Peyer's patch (tissue), 4 donors: ENCODE data around the gene MACROD2. TPM values are rescaled to one million over a fixed set of nuclear protein-coding genes. Genes with fewer than 3 reads are reported as not detected.

Experiments used
- DNase-seq, 3 donors: peaks; one replicate each; pipeline ENCODE4 v3.0.0-alpha.2; 2017 to 2019
- H3K27ac ChIP-seq, 4 donors: fragments of 200-600 bp; sonication (generic); one replicate each; pipeline ENCODE4 v1.5.1; 2016 to 2019
- H3K27me3 ChIP-seq, 2 donors: fragments of 200-600 bp; sonication (generic); one replicate each; pipeline ENCODE4 v1.5.1; 2019
- H3K36me3 ChIP-seq, 3 donors: fragments of 200-600 bp; sonication (generic); one replicate each; pipeline ENCODE4 v1.5.1; 2016 to 2019
- H3K4me1 ChIP-seq, 4 donors: fragments of 200-600 bp; sonication (generic); one replicate each; pipeline ENCODE4 v1.5.1; 2016 to 2019
- H3K4me3 ChIP-seq, 4 donors: fragments of 200-600 bp; sonication (generic); 1 replicate in 3 of 4; 2 replicates in 1 of 4; pipeline ENCODE4 v1.5.1; 2016 to 2019; ENCODE audit warnings: mild to moderate bottlenecking in 1 of 4
- H3K9me3 ChIP-seq, 4 donors: fragments of 200-600 bp; sonication (generic); one replicate each; pipeline ENCODE4 v1.5.1; 2016 to 2019; ENCODE audit warnings: mild to moderate bottlenecking in 1 of 4
- POLR2A ChIP-seq, 2 donors: fragments of 450-650 bp; IDR thresholded peaks; one replicate each; pipeline ENCODE4 v1.5.1; 2017; ENCODE audit warnings: antibody characterized with exemption in 2 of 2, mild to moderate bottlenecking in 2 of 2, moderate library complexity in 2 of 2
- total RNA-seq, 4 donors: library from RNA; depleted of rRNA; stranded (reverse); fragments of >200 nt; gene quantifications; one replicate each; pipeline ENCODE4 v1.1.0, GENCODE V29; 2016
- TF ChIP-seq, protein P1 (sequence below), 6 experiments: fragments of 450-650 bp in 4 of 6; fragments of 200-600 bp in 2 of 6; sonication (generic) in 1 of 6; IDR thresholded peaks; one replicate each; pipeline ENCODE4 v1.5.1; 2017 to 2019; ENCODE audit warnings: antibody characterized with exemption in 6 of 6, mild to moderate bottlenecking in 3 of 6, moderate library complexity in 1 of 6

MACROD2 gene
- total RNA-seq, 4 donors from 2014 or later, result 2.5 to 10.7 (median 6.5) TPM

DNA sequence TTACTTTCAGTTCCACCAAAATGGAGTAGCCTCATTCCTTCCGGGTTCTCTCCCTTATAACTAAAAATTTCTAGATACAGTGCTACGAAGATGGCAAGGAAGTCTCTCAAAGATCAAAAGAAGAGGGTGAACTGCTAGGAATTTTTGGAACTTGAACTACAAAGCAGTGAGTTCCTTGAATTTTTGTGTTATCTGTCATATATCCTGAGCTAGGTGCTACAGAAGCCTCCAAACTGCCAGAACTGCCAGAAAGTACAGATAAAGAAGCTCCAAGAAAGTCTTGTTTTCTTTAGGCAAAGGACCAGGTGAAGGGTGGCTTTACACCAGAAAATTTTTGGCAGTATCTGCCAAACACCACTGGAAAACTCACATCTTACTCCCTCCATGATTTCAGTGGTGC is 560.9 kb downstream of the MACROD2 start:
- DNase-seq, result no peak
- TF ChIP-seq POLR2A (IDR thresholded peaks at IDR 0.05), result no peak
- TF ChIP-seq, protein P1, sequence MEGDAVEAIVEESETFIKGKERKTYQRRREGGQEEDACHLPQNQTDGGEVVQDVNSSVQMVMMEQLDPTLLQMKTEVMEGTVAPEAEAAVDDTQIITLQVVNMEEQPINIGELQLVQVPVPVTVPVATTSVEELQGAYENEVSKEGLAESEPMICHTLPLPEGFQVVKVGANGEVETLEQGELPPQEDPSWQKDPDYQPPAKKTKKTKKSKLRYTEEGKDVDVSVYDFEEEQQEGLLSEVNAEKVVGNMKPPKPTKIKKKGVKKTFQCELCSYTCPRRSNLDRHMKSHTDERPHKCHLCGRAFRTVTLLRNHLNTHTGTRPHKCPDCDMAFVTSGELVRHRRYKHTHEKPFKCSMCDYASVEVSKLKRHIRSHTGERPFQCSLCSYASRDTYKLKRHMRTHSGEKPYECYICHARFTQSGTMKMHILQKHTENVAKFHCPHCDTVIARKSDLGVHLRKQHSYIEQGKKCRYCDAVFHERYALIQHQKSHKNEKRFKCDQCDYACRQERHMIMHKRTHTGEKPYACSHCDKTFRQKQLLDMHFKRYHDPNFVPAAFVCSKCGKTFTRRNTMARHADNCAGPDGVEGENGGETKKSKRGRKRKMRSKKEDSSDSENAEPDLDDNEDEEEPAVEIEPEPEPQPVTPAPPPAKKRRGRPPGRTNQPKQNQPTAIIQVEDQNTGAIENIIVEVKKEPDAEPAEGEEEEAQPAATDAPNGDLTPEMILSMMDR (IDR thresholded peaks at IDR 0.05), result no peak
- H3K4me1 ChIP-seq, result no peaks in the 10 kb centered on the region
- no peak overlapping the region for H3K27ac ChIP-seq
- H3K27me3 ChIP-seq, result no peaks in the 10 kb centered on the region
- no peaks in the 10 kb centered on the region for H3K36me3 ChIP-seq
- no peak overlapping the region for H3K4me3 ChIP-seq
- no peaks in the 10 kb centered on the region for H3K9me3 ChIP-seq

DNA sequence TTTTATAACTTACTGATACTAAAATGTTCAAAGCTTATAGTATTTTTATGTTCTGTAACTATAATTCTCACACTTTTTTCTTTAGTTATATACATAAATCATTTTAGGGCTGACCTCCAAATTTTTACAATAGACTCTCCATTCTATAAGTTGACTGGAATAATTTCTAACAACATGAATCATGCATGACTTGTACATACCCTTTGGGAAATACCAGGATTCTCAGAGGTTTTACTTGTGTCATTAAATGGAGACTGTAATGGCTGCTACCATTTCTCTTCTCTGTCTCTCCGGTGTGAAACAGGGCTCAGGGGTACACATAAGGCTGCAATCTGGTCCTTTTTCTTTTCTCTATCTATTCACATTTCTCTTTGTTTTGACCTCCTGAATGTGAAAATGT is 564.3 kb downstream of the MACROD2 start:
- Histone ChIP-seq H3K27me3 (no peaks in the 10 kb centered on the region), H3K9me3 (no peaks in the 10 kb centered on the region), H3K36me3 (no peaks in the 10 kb centered on the region), H3K4me3 (no peak overlapping the region), H3K4me1 (no peaks in the 10 kb centered on the region), H3K27ac (no peak overlapping the region)
- TF ChIP-seq, protein P1 (IDR thresholded peaks at IDR 0.05), result no peak
- no peak for TF ChIP-seq POLR2A (IDR thresholded peaks at IDR 0.05)
- no peak for DNase-seq

DNA sequence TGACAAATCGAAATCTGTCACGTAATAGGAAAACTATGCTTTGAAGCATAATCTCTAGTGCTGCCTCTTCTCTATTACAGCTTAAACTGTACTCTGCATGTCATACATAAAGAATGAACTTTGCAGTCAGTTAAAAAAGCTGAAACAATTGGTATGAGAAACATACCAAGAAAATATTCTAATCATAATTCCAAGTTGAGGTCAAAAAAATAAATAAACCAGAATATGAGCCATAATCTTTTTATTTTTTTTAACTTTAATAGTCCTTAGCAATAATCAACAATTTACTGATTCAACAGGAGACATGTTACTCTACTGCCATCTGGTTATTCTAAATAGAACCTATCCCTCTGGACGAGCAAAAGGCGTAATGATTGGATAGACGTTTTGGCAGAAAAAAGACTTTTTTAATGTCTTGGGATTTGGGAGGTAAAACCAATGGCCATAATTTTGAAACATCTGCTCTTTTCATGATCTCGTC is 566.5 kb downstream of the MACROD2 start:
- Histone ChIP-seq H3K4me1 (no peaks in the 10 kb centered on the region), H3K27me3 (no peaks in the 10 kb centered on the region), H3K27ac (no peak overlapping the region), H3K36me3 (no peaks in the 10 kb centered on the region), H3K9me3 (no peaks in the 10 kb centered on the region), H3K4me3 (no peak overlapping the region)
- no peak for TF ChIP-seq POLR2A (IDR thresholded peaks at IDR 0.05)
- TF ChIP-seq, protein P1 (IDR thresholded peaks at IDR 0.05), result no peak
- DNase-seq, result no peak

DNA sequence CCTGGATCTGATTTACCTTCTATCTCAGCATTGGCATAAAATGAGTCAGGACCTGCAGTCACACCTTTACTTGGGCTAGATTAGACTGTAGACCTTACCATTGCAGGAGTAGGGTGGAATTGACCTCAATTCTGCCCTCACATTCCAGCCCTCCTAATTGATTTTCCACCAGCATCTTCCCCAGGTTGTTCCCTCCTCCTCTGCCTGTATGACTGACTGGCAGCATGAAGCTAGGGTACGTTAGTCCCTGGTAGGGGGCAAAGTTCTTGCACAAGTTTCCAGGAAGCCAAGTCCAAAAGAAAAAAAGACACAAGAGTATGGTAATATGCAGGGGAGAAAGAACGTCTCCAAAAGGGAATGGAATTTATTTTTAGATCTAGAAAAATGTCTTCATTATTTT is 567.7 kb downstream of the MACROD2 start:
- Histone ChIP-seq H3K4me1 (no peaks in the 10 kb centered on the region), H3K27me3 (no peaks in the 10 kb centered on the region), H3K9me3 (no peaks in the 10 kb centered on the region), H3K36me3 (no peaks in the 10 kb centered on the region), H3K4me3 (no peak overlapping the region), H3K27ac (no peak overlapping the region)
- DNase-seq, result no peak
- no peak for TF ChIP-seq POLR2A (IDR thresholded peaks at IDR 0.05)
- TF ChIP-seq, protein P1 (IDR thresholded peaks at IDR 0.05), result no peak

DNA sequence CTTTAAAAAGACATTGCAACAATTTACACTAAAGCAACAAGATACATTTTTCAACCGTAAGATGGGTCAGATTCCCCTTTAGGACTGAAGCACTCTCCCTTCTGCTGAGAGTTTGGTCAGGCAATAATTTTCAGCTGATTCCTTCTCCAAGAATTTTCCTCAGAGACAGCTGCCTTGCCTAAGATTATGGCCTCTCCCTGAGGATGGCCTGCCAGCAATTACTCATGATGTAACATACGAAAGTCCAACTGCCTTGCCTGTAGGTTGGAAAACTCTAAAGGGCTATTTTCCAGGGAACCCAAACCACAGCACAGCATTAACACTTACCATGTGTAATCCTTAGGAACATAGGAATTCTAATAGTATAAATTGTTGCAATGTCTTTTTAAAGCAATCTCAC is 571.2 kb downstream of the MACROD2 start:
- no peaks in the 10 kb centered on the region for H3K9me3 ChIP-seq
- H3K4me1 ChIP-seq, result no peaks in the 10 kb centered on the region
- no peak for DNase-seq
- no peak for TF ChIP-seq POLR2A (IDR thresholded peaks at IDR 0.05)
- TF ChIP-seq, protein P1 (IDR thresholded peaks at IDR 0.05), result no peak
- H3K4me3 ChIP-seq, result no peak overlapping the region
- no peak overlapping the region for H3K27ac ChIP-seq
- H3K36me3 ChIP-seq, result no peaks in the 10 kb centered on the region
- no peaks in the 10 kb centered on the region for H3K27me3 ChIP-seq

DNA sequence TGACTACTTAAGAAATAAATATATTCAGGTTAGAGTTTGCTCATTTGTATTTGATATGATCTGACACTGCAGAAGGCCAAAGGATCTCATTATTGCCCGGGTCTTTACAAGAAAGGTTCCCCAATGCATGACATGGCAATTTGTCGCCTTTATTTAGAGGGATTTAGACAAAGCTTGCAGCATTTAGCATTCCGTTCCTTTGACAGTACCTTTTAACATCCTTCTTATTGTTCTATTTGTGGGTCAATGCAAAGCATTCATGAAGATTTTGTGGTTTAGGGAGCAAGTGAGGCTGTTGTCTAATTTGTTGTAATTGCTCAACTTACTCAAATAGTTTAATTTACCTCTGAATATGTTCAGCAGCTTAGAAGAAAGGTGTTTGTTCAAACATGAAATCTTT is 572.9 kb downstream of the MACROD2 start:
- TF ChIP-seq, protein P1 (IDR thresholded peaks at IDR 0.05), result no peak
- TF ChIP-seq POLR2A (IDR thresholded peaks at IDR 0.05), result no peak
- no peak for DNase-seq
- Histone ChIP-seq H3K27me3 (no peaks in the 10 kb centered on the region), H3K4me1 (no peaks in the 10 kb centered on the region), H3K27ac (no peak overlapping the region), H3K4me3 (no peak overlapping the region), H3K36me3 (no peaks in the 10 kb centered on the region), H3K9me3 (no peaks in the 10 kb centered on the region)
